ENCODE measurements around the gene GPR37.

Gene GPR37

DNA sequence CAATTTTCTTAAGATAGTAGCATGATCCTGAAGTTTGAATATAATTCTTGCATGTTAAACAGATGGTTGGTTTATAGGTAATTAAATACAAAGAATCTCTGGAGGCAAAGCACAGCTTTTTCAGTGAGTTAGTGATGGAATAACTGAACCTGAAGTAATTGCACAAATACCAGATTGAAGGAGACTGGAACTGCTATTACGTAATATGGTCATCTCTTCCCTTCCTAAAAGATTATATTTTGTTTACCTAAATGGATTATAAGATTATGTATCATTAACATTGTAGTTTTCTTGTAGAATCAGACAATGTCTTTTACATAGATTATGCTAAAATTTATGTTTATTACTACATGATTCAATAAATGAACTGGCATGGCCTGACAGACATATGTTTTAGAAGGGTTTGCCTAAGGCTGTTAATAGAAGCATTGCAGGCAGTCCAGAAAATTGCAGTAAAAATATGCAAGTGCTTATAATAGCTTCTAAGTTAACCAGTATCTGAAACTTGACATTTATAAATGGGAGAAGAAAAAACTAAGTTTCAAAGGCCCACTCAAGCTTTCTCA lies 35.8 kb upstream of the GPR37 start:
- FAIRE-seq, result no peak
- TF ChIP-seq, protein P1, sequence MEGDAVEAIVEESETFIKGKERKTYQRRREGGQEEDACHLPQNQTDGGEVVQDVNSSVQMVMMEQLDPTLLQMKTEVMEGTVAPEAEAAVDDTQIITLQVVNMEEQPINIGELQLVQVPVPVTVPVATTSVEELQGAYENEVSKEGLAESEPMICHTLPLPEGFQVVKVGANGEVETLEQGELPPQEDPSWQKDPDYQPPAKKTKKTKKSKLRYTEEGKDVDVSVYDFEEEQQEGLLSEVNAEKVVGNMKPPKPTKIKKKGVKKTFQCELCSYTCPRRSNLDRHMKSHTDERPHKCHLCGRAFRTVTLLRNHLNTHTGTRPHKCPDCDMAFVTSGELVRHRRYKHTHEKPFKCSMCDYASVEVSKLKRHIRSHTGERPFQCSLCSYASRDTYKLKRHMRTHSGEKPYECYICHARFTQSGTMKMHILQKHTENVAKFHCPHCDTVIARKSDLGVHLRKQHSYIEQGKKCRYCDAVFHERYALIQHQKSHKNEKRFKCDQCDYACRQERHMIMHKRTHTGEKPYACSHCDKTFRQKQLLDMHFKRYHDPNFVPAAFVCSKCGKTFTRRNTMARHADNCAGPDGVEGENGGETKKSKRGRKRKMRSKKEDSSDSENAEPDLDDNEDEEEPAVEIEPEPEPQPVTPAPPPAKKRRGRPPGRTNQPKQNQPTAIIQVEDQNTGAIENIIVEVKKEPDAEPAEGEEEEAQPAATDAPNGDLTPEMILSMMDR (IDR thresholded peaks at IDR 0.05; ENCODE audit: insufficient read depth, missing control alignments), result no peak
- no peak for DNase-seq (ENCODE audit: insufficient read length, low spot score)

DNA sequence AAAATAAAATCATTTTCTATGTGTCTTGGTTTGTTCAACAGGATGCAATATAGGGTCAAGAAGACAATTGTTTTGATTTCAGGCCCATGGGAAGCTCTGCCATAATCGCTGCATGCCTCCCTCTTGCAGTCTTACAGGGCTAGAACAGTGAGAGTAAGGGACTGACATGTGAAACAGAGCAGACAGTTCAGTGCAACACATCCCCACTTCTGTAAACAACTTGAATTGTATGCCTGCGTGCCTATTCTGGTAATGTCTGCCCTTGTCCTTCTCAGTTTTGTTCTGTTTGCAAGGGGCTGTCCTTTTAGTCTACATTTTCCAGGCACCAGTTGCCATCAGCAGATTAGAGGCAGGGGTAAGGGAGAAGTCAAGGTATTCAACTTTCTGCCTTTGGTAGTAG lies 34.8 kb upstream of the GPR37 start:
- FAIRE-seq (no peak), DNase-seq (ENCODE audit: insufficient read length, low spot score) (no peak)
- TF ChIP-seq, protein P1 (IDR thresholded peaks at IDR 0.05; ENCODE audit: insufficient read depth, missing control alignments), result no peak

DNA sequence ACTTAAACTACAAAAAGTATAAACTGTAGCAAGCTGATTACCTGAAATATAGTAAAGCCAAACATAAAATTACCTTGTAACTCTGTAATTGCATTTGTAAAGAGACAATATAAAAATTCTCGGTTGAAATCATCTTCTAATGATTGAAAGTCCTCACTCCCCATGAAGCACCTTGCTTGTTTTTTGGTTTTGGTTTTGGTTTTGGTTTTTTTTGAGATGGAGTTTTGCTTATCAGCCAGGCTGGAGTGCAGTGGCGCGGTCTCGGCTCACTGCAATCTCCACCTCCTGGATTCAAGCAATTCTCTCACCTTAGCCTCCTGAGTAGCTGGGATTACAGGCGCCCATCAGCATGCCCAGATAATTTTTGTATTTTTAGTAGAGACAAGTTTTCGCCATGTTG lies 33.9 kb upstream of the GPR37 start:
- TF ChIP-seq, protein P1 (IDR thresholded peaks at IDR 0.05; ENCODE audit: insufficient read depth, missing control alignments), result no peak
- no peak for DNase-seq (ENCODE audit: insufficient read length, low spot score)
- FAIRE-seq, result no peak

DNA sequence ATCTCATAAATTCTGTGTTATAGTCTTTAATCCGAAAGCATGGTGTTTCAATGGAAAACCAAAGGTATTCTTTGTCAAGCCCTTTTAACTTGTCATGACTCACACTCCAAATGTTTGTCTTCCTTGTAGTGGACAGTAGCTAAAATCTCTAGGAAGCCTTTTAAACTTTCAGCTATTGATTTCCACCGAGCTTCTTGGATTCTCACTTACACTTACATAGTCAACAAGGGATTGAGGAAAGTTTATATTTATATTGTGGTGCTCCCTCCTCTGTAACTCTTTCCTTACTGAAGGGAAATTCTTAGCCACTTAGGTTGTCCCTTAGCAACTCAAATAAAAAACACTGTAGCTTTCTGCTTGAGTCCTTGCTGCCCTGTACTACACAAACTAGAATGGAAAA lies 31.2 kb upstream of the GPR37 start:
- DNase-seq (ENCODE audit: insufficient read length, low spot score) (no peak), FAIRE-seq (no peak)
- TF ChIP-seq, protein P1 (IDR thresholded peaks at IDR 0.05; ENCODE audit: insufficient read depth, missing control alignments), result no peak

DNA sequence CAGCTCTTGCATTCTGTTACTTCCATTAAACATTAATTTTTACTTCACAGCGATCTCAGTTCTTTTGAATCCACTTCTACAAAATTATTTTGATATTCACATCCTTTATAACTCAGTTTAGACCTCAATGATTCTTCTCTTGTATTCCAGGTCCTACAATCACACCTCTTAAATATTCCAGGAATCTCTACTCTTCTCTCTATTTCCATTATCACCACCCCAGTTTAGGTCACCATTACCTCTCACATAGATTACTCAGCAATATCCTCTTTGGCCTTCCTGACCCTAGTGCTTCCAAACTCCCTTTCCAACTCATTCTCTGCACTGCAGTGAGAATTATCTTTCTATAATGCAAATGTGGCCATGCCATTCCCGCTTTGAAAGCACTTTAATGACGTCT lies 27.1 kb upstream of the GPR37 start:
- DNase-seq (ENCODE audit: insufficient read length, low spot score), result no peak
- FAIRE-seq, result no peak
- TF ChIP-seq, protein P1 (IDR thresholded peaks at IDR 0.05; ENCODE audit: insufficient read depth, missing control alignments), result no peak

DNA sequence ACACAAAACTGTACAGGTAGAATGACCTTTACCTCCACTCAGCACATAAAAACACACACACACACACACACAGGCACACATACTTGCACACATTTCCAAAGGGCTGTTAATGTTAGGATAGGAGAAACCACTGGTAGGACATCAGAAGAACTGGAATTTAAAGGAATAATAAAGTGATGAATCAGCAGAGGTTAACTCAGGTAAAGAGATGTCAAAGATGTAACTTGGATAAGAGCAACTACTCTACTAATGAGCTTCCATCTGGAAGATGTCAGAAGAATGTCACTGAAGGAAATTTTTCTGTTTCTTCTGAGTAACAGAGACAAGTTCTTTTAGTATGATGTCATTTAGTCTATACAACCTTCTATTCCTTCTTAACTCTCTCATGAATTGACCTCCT lies 26.4 kb upstream of the GPR37 start:
- TF ChIP-seq, protein P1 (IDR thresholded peaks at IDR 0.05; ENCODE audit: insufficient read depth, missing control alignments), result no peak
- no peak for DNase-seq (ENCODE audit: insufficient read length, low spot score)
- no peak for FAIRE-seq

DNA sequence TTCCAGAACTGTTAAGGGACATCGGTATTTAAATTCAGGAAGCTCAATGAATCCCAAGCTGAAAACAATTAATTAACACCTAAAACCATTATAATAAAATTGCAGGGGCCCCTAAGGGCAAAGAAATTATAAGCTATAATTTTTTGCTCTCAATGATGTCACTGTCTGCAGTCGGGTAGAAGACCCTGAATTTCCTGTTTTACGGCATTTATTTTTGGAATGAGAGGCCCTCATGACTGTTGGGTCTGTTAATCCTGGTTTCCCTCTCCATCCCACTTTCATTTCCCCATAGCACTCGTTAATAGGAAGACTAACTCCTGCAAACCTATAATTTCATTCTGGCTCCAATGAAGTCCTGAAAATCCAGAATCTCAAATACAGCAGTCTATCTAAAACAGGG lies 25.8 kb upstream of the GPR37 start:
- DNase-seq (ENCODE audit: insufficient read length, low spot score), result no peak
- no peak for FAIRE-seq
- TF ChIP-seq, protein P1 (IDR thresholded peaks at IDR 0.05; ENCODE audit: insufficient read depth, missing control alignments), result no peak
